ENCODE measurements around the gene RHOT2.

DNA sequence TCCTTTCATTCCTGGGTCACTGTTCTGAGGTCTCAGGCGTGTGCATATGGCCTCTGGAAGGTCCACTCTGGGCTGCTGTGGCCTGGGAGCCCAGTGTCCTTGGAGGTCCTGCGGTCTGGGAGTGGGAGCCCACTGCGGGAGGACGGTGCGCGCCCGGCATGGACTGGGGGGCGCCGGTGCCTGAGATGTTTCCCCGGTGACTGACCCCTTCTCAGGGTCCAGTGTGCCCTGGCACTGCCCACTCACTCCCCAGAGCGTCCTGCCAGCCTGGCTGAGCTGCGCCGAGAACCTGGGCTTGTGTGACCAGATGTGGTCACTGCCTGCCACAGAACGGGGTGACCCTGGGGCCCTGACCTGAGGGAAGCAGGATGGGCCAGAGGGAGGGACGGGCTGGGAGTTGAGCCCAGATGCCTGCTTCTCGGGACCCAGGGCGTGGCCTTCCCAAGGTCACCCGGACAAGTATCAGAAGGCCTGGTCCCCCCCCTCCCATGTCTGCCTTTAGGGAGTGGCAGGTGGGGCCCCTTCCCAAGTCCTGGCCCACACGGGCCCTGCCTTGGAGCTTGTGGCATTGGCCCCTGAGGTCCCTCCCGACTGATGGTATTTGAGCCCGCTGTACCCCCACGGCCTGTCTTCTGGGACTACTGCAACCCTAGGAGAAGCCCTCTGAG is 6.4 kb downstream of the RHOT2 start:
- TF ChIP-seq POLR2A (IDR thresholded peaks at IDR 0.05): no peak
- TF ChIP-seq, protein P1, sequence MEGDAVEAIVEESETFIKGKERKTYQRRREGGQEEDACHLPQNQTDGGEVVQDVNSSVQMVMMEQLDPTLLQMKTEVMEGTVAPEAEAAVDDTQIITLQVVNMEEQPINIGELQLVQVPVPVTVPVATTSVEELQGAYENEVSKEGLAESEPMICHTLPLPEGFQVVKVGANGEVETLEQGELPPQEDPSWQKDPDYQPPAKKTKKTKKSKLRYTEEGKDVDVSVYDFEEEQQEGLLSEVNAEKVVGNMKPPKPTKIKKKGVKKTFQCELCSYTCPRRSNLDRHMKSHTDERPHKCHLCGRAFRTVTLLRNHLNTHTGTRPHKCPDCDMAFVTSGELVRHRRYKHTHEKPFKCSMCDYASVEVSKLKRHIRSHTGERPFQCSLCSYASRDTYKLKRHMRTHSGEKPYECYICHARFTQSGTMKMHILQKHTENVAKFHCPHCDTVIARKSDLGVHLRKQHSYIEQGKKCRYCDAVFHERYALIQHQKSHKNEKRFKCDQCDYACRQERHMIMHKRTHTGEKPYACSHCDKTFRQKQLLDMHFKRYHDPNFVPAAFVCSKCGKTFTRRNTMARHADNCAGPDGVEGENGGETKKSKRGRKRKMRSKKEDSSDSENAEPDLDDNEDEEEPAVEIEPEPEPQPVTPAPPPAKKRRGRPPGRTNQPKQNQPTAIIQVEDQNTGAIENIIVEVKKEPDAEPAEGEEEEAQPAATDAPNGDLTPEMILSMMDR (IDR thresholded peaks at IDR 0.05): no peak

Data from testis (tissue), 2 donors.